CD4-positive, alpha-beta T cell treated with Interleukin-12 subunit alpha and Interleukin-12 subunit beta, for 1 hour (primary cell): Measurements from ENCODE around the gene GYPE.
A peak's percentile ranks its signal among the peaks of the same experiment; 100 is the strongest.
"Not testable (repeated sequence)": the region's sequence is repeated elsewhere in the genome, so short reads cannot be mapped to it uniquely, and the experiment has no call there.

Source experiments
- DNase-seq: peaks from one replicate; pipeline ENCODE4 v3.0.0-alpha.2; 2020

The GYPE gene

GRCh38 chr4:143905440-143905839 lies at the start of gene GYPE:
Gene GYPE (minus strand): TSS chr4:143905559. CDS start chr4:143905507, 52 bp downstream.
- not testable (repeated sequence) for DNase-seq

- DNase-seq: not testable (repeated sequence)
Measured at GRCh38 chr4:143951458-143951972, 46.2 kb upstream of the GYPE start.

- DNase-seq: not testable (repeated sequence)
Measured at GRCh38 chr4:143950967-143951366, 45.6 kb upstream of the GYPE start.

GRCh38 chr4:143950185-143950584 lies 44.8 kb upstream of the GYPE start:
- DNase-seq: not testable (repeated sequence)

GRCh38 chr4:143947493-143947892 lies 42.1 kb upstream of the GYPE start:
- DNase-seq: not testable (repeated sequence)

GRCh38 chr4:143940708-143941107 lies 35.3 kb upstream of the GYPE start:
- not testable (repeated sequence) for DNase-seq

GRCh38 chr4:143939528-143939927 lies 34.2 kb upstream of the GYPE start:
- no peak for DNase-seq

GRCh38 chr4:143938890-143939289 lies 33.5 kb upstream of the GYPE start:
- DNase-seq: not testable (repeated sequence)

- no peak for DNase-seq
Measured at GRCh38 chr4:143921181-143921580, 15.8 kb upstream of the GYPE start.

GRCh38 chr4:143916485-143916884 lies 11.1 kb upstream of the GYPE start:
- not testable (repeated sequence) for DNase-seq

- DNase-seq: not testable (repeated sequence)
Measured at GRCh38 chr4:143912478-143912877, 7.1 kb upstream of the GYPE start.

- peak; percentile 32 for DNase-seq
Measured at GRCh38 chr4:143911528-143912417, 6.4 kb upstream of the GYPE start.

GRCh38 chr4:143910906-143911305 lies 5.5 kb upstream of the GYPE start:
- DNase-seq: not testable (repeated sequence)

- peak; percentile 14 for DNase-seq
Measured at GRCh38 chr4:143907811-143908210, 2.5 kb upstream of the GYPE start.

- not testable (repeated sequence) for DNase-seq
Measured at GRCh38 chr4:143904431-143904830, 928 bp downstream of the GYPE start.

GRCh38 chr4:143890323-143890722 lies 15.0 kb downstream of the GYPE start:
- DNase-seq: not testable (repeated sequence)

GRCh38 chr4:143888189-143888588 lies 17.2 kb downstream of the GYPE start:
- DNase-seq: not testable (repeated sequence)

- DNase-seq: not testable (repeated sequence)
Measured at GRCh38 chr4:143884965-143885364, 20.4 kb downstream of the GYPE start.

- DNase-seq: no peak
Measured at GRCh38 chr4:143883529-143883928, 21.8 kb downstream of the GYPE start.

GRCh38 chr4:143882892-143883291 lies 22.5 kb downstream of the GYPE start:
- DNase-seq: no peak

GRCh38 chr4:143879561-143879960 lies 25.8 kb downstream of the GYPE start:
- not testable (repeated sequence) for DNase-seq

- DNase-seq: not testable (repeated sequence)
Measured at GRCh38 chr4:143875357-143875756, 30.0 kb downstream of the GYPE start.

- not testable (repeated sequence) for DNase-seq
Measured at GRCh38 chr4:143870523-143871268, 34.7 kb downstream of the GYPE start.
